ENCODE data around the gene PGA5.
"Not testable (repeated sequence)": the region's sequence is repeated elsewhere in the genome, so short reads cannot be mapped to it uniquely, and the experiment has no call there.

DNA sequence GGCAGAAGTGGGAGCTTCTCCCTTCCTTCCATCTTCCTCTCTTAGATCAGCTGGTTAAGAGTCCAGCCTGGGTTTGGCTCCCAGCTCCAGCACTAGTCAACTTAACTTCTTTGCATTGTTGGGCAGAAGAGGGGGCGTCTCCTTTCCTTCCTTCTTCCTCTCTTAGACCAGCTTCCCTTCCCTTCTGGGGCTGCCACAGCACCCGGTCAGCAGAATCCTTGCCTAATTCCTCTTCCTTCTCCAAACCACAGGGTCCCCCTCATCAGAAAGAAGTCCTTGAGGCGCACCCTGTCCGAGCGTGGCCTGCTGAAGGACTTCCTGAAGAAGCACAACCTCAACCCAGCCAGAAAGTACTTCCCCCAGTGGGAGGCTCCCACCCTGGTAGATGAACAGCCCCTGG lies 18.3 kb upstream of the PGA5 start:
- TF ChIP-seq, protein P1, sequence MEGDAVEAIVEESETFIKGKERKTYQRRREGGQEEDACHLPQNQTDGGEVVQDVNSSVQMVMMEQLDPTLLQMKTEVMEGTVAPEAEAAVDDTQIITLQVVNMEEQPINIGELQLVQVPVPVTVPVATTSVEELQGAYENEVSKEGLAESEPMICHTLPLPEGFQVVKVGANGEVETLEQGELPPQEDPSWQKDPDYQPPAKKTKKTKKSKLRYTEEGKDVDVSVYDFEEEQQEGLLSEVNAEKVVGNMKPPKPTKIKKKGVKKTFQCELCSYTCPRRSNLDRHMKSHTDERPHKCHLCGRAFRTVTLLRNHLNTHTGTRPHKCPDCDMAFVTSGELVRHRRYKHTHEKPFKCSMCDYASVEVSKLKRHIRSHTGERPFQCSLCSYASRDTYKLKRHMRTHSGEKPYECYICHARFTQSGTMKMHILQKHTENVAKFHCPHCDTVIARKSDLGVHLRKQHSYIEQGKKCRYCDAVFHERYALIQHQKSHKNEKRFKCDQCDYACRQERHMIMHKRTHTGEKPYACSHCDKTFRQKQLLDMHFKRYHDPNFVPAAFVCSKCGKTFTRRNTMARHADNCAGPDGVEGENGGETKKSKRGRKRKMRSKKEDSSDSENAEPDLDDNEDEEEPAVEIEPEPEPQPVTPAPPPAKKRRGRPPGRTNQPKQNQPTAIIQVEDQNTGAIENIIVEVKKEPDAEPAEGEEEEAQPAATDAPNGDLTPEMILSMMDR (IDR thresholded peaks at IDR 0.05; ENCODE audit: insufficient read depth, low read depth, low read length), result not testable (repeated sequence)
- not testable (repeated sequence) for TF ChIP-seq EZH2 (IDR thresholded peaks at IDR 0.05; ENCODE audit: insufficient read depth, low read length)

Data from astrocyte (in vitro differentiated cells and primary cell).